Endothelial cell (in vitro differentiated cells): ENCODE measurements around the gene RGS5. TPM values are rescaled to one million over a fixed set of nuclear protein-coding genes. Genes with fewer than 3 reads are reported as not detected.

Experiments
- DNase-seq: peaks from one replicate; pipeline ENCODE4 v3.0.0; 2021; ENCODE audit warnings: low spot score
- H3K27ac Mint-ChIP-seq: one replicate; pipeline ENCODE4 v1.8.0; 2021; ENCODE audit warnings: mixed read lengths, inconsistent platforms; ENCODE audit not compliant: unreplicated experiment
- H3K27me3 Mint-ChIP-seq: one replicate; pipeline ENCODE4 v1.8.0; 2021; ENCODE audit warnings: mild to moderate bottlenecking, moderate library complexity, mixed read lengths, inconsistent platforms; ENCODE audit not compliant: unreplicated experiment
- H3K36me3 Mint-ChIP-seq: one replicate; pipeline ENCODE4 v1.8.0; 2021; ENCODE audit warnings: mild to moderate bottlenecking, low read depth, mixed read lengths, inconsistent platforms; ENCODE audit not compliant: unreplicated experiment
- H3K4me1 Mint-ChIP-seq: one replicate; pipeline ENCODE4 v1.8.0; 2021; ENCODE audit warnings: mild to moderate bottlenecking, mixed read lengths, inconsistent platforms; ENCODE audit not compliant: unreplicated experiment
- H3K4me3 Mint-ChIP-seq: one replicate; pipeline ENCODE4 v1.8.0; 2021; ENCODE audit warnings: mild to moderate bottlenecking, mixed read lengths, inconsistent platforms; ENCODE audit not compliant: unreplicated experiment
- H3K9me3 Mint-ChIP-seq: one replicate; pipeline ENCODE4 v1.8.0; 2021; ENCODE audit warnings: mixed read lengths, inconsistent platforms; ENCODE audit not compliant: unreplicated experiment
- total RNA-seq: library from RNA; stranded (reverse); fragmentation: NEBNext Ultra II Directional; extraction: Animal tissue kit (Norgen Biotek cat#: 25700); gene quantifications from one replicate; pipeline ENCODE4 v1.2.1, GENCODE V29; 2021; ENCODE audit not compliant: unreplicated experiment
- TF ChIP-seq, protein P1 (sequence below): fragments of 200-600 bp; sonication (generic); IDR thresholded peaks from one replicate; pipeline ENCODE4 v1.5.0; 2021; ENCODE audit warnings: antibody characterized with exemption; ENCODE audit not compliant: unreplicated experiment

Gene RGS5
- total RNA-seq, 1 donor from 2014 or later, result 581 TPM

DNA sequence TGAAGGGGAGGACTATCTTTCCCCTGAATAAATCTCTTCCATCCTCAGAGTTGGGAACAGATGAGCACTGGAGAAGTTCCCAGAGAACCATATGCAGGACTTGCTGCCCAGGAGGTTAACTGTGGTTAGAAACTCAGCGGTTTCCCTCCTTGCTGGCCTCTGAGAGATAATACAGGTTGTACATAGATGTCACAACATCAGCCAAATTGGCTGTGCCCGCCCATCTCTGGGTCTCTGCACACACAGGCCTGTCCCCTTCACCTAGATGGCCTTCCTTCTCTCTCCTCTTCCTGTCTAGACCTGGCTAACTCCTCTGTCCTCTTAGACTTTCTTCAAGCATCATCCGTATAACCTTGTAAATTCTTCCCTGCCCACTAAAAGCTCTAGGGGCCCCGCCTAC, 5.7 kb downstream of the RGS5 start:
- Mint-ChIP-seq H3K4me3 (peak overlapping the region; percentile 7), H3K4me1 (peaks cover 58% of the 10 kb centered on the region), H3K27ac (peak overlapping the region; percentile 95), H3K27me3 (peaks cover 2% of the 10 kb centered on the region), H3K9me3 (no peaks in the 10 kb centered on the region), H3K36me3 (peaks cover 10% of the 10 kb centered on the region)
- no peak for DNase-seq
- TF ChIP-seq, protein P1, sequence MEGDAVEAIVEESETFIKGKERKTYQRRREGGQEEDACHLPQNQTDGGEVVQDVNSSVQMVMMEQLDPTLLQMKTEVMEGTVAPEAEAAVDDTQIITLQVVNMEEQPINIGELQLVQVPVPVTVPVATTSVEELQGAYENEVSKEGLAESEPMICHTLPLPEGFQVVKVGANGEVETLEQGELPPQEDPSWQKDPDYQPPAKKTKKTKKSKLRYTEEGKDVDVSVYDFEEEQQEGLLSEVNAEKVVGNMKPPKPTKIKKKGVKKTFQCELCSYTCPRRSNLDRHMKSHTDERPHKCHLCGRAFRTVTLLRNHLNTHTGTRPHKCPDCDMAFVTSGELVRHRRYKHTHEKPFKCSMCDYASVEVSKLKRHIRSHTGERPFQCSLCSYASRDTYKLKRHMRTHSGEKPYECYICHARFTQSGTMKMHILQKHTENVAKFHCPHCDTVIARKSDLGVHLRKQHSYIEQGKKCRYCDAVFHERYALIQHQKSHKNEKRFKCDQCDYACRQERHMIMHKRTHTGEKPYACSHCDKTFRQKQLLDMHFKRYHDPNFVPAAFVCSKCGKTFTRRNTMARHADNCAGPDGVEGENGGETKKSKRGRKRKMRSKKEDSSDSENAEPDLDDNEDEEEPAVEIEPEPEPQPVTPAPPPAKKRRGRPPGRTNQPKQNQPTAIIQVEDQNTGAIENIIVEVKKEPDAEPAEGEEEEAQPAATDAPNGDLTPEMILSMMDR, result no peak

DNA sequence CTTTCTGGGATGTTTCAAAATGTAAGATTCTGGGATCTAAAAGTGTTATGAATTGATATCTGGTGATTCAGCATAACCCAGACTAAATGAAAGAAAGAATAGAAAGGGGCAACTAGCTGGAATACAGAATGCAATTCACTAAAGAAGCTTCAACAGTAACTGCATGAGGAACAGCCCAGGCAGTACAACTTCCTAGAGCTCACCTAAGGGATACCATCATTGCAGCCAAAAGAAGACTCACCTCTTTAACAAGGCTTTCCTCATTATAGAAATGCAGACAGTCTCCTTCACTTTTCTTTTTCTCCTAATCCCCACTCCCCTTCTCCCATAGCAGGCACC, 6.3 kb downstream of the RGS5 start:
- H3K27me3 Mint-ChIP-seq, result peaks cover 2% of the 10 kb centered on the region
- H3K36me3 Mint-ChIP-seq, result peaks cover 10% of the 10 kb centered on the region
- H3K9me3 Mint-ChIP-seq, result no peaks in the 10 kb centered on the region
- no peak for DNase-seq
- TF ChIP-seq, protein P1, result no peak
- no peak overlapping the region for H3K4me3 Mint-ChIP-seq
- H3K27ac Mint-ChIP-seq, result peak overlapping the region; percentile 95
- H3K4me1 Mint-ChIP-seq, result peaks cover 60% of the 10 kb centered on the region

DNA sequence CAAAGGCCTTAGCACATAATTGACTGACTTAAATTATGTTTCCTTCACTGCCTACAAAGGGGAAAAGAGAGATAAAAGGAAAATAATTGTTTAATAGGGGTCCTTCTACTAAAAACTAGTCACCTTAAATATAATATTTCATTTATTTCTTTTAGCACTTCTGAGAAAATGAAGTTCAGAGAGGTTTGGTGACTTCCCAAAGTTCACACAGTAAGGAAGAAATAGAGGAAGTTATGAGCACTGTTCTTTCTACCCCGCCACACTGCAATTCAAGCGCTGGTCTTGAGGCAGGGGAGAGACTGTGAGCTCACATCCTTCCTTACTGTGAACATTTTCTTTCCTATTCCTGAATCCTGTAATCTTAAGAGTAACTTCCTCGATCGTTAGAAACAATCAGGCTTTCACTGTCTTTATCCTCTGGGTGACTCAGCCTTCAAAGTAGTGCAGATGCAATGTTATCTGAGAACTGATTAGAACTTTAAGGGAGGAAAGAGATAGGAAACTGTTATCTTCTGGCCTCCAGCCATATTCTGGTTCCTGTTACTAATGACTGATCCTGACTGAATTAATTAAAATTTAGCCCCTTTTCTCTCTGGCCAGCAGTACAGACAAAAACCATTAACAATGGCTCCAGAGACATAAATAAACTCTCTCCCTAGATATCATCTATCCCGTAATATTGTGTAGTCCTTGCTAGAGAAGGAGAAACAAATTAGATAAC, 6.8 kb downstream of the RGS5 start:
- TF ChIP-seq, protein P1, result no peak
- Mint-ChIP-seq H3K4me1 (peaks cover 60% of the 10 kb centered on the region), H3K27me3 (peaks cover 2% of the 10 kb centered on the region), H3K4me3 (no peak overlapping the region), H3K36me3 (peaks cover 10% of the 10 kb centered on the region), H3K27ac (peak overlapping the region; percentile 95), H3K9me3 (no peaks in the 10 kb centered on the region)
- DNase-seq, result peak; percentile 22

DNA sequence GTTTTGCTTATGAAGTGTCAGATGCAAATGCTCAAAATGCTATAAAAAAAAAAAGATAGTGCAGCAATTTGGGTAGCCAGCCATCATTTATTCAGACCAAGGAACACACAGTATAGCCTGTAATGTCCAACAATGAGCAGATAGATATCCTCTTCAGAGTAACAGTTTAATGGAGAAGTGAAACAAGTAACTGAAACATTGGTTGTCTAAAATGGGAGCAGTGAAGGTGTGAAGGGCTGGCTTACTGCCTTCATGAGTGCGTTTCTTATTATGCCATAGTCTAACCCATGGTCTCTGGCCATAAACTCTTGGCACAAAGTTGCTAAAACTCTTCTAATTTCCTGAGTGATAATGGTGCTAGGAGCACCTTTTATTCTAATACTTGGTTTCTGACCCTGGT, 11.4 kb downstream of the RGS5 start:
- DNase-seq, result no peak
- peaks cover 65% of the 10 kb centered on the region for H3K4me1 Mint-ChIP-seq
- H3K36me3 Mint-ChIP-seq, result peaks cover 22% of the 10 kb centered on the region
- TF ChIP-seq, protein P1, result no peak
- H3K4me3 Mint-ChIP-seq, result no peak overlapping the region
- no peak overlapping the region for H3K27ac Mint-ChIP-seq
- H3K27me3 Mint-ChIP-seq, result peaks cover 2% of the 10 kb centered on the region
- H3K9me3 Mint-ChIP-seq, result no peaks in the 10 kb centered on the region

DNA sequence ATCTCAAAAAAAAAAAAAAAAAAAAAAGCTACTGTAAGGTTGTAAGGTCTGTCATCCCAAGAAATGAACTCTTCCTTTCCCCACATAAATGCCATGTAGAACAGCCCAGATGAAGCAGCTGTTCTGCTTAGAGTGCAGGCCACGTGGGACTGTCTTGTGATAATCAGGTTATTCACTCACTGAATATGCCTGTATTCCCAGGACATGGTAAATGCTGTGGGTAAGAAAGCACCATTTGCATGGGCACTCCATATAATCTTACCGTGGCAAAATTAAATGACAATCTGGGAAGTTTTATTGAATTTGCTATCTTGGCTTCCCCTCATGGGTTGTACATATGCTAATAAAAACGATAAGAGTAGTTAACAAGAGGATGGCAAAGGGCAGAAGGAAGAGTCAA, 13.8 kb downstream of the RGS5 start:
- DNase-seq, result no peak
- Mint-ChIP-seq H3K27me3 (peaks cover 3% of the 10 kb centered on the region), H3K36me3 (peaks cover 31% of the 10 kb centered on the region), H3K9me3 (no peaks in the 10 kb centered on the region), H3K4me1 (peaks cover 47% of the 10 kb centered on the region), H3K4me3 (no peak overlapping the region), H3K27ac (no peak overlapping the region)
- TF ChIP-seq, protein P1, result no peak
